CD4-positive, alpha-beta T cell treated with Interleukin-2 at 100 ng/mL for 4 hours (primary cell): Measurements from ENCODE around the gene ABCB10.
"Not testable (repeated sequence)": the region's sequence is repeated elsewhere in the genome, so short reads cannot be mapped to it uniquely, and the experiment has no call there.

Experiments
- DNase-seq: peaks from one replicate; pipeline ENCODE4 v3.0.0-alpha.2; 2020; ENCODE audit warnings: low spot score

The ABCB10 gene

GRCh38 chr1:229572286-229572685, 13.8 kb upstream of the ABCB10 start:
- no peak for DNase-seq

GRCh38 chr1:229570891-229571516, 12.5 kb upstream of the ABCB10 start:
- DNase-seq, result no peak

GRCh38 chr1:229570305-229570704, 11.8 kb upstream of the ABCB10 start:
- no peak for DNase-seq

GRCh38 chr1:229567109-229567868, 8.8 kb upstream of the ABCB10 start:
- no peak for DNase-seq

GRCh38 chr1:229563701-229564100, 5.2 kb upstream of the ABCB10 start:
- DNase-seq, result no peak

GRCh38 chr1:229563241-229563640, 4.7 kb upstream of the ABCB10 start:
- DNase-seq, result no peak

GRCh38 chr1:229562686-229563085, 4.2 kb upstream of the ABCB10 start:
- no peak for DNase-seq

GRCh38 chr1:229561141-229561540, 2.6 kb upstream of the ABCB10 start:
- no peak for DNase-seq

- not testable (repeated sequence) for DNase-seq
These were observed 1.6 kb upstream of the ABCB10 start for GRCh38 chr1:229560124-229560523.

GRCh38 chr1:229559336-229559801, 862 bp upstream of the ABCB10 start:
- not testable (repeated sequence) for DNase-seq

GRCh38 chr1:229557913-229558414, 543 bp downstream of the ABCB10 start:
- DNase-seq, result peak; percentile 26

GRCh38 chr1:229557200-229557850, 1.2 kb downstream of the ABCB10 start:
- DNase-seq, result peak; percentile 34

GRCh38 chr1:229554886-229555621, 3.5 kb downstream of the ABCB10 start:
- DNase-seq, result no peak

GRCh38 chr1:229553621-229554130, 4.8 kb downstream of the ABCB10 start:
- DNase-seq, result no peak

GRCh38 chr1:229552732-229553131, 5.8 kb downstream of the ABCB10 start:
- no peak for DNase-seq

- no peak for DNase-seq
These were observed 7.5 kb downstream of the ABCB10 start for GRCh38 chr1:229550812-229551567.

GRCh38 chr1:229547542-229547941, 11.0 kb downstream of the ABCB10 start:
- DNase-seq, result no peak

GRCh38 chr1:229544587-229544986, 13.9 kb downstream of the ABCB10 start:
- no peak for DNase-seq

GRCh38 chr1:229539863-229540506, 18.5 kb downstream of the ABCB10 start:
- DNase-seq, result no peak

- no peak for DNase-seq
These were observed 19.6 kb downstream of the ABCB10 start for GRCh38 chr1:229538945-229539344.

GRCh38 chr1:229537894-229538293, 20.6 kb downstream of the ABCB10 start:
- no peak for DNase-seq
